Skeletal muscle satellite cell (primary cell): ENCODE measurements around the gene TRPV2.
"Not testable (repeated sequence)": the region's sequence is repeated elsewhere in the genome, so short reads cannot be mapped to it uniquely, and the experiment has no call there.

Experiments used
- H3K27me3 ChIP-seq: 2 replicates; pipeline ENCODE4 v1.7.0; 2013; ENCODE audit warnings: low read length; ENCODE audit not compliant: control insufficient read depth, insufficient read depth
- H3K36me3 ChIP-seq: 2 replicates; pipeline ENCODE4 v1.7.0; 2013; ENCODE audit warnings: mild to moderate bottlenecking, control low read depth, low read length; ENCODE audit not compliant: insufficient read depth
- H3K4me1 ChIP-seq: 2 replicates; pipeline ENCODE4 v1.7.0; 2013; ENCODE audit warnings: low read length; ENCODE audit not compliant: control insufficient read depth, insufficient read depth
- H3K4me2 ChIP-seq: 2 replicates; pipeline ENCODE4 v1.7.0; 2013; ENCODE audit warnings: mild to moderate bottlenecking, low read length
- H3K4me3 ChIP-seq: 2 replicates; pipeline ENCODE4 v1.7.0; 2013; ENCODE audit warnings: low read length
- H3K9ac ChIP-seq: 2 replicates; pipeline ENCODE4 v1.7.0; 2013; ENCODE audit warnings: mild to moderate bottlenecking, low read depth, low read length, moderate library complexity
- H3K9me3 ChIP-seq: replicated peaks from 2 replicates; pipeline ENCODE4 v1.7.0; 2013; ENCODE audit warnings: mild to moderate bottlenecking, control low read depth, low read length

TRPV2 gene

DNA sequence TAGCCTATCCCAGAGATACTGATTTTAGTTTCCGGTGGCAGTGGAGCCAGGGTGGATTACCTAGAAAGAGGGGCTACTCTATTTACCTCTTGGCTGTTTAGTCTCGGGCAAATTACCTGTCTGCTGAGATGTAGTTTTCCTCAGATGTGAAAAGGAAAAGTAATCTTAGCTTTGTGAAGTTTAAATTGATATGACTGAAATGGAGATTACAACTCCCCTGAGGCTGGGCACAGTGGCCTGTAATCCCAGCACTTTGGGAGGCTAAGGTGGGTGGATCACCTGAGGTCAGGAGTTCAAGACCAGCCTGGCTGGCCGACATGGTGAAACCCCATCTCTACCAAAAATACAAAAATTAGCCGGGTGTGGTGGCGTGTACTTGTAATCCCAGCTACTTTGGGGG lies 25.0 kb downstream of the TRPV2 start:
- H3K4me2 ChIP-seq = peak overlapping the region; percentile 89
- peaks cover 56% of the 10 kb centered on the region for H3K36me3 ChIP-seq
- peak overlapping the region; percentile 96 for H3K9ac ChIP-seq
- H3K4me1 ChIP-seq = peaks cover 37% of the 10 kb centered on the region
- H3K9me3 ChIP-seq, H3K27me3 ChIP-seq: not testable (repeated sequence)
- H3K4me3 ChIP-seq = peak overlapping the region; percentile 73

DNA sequence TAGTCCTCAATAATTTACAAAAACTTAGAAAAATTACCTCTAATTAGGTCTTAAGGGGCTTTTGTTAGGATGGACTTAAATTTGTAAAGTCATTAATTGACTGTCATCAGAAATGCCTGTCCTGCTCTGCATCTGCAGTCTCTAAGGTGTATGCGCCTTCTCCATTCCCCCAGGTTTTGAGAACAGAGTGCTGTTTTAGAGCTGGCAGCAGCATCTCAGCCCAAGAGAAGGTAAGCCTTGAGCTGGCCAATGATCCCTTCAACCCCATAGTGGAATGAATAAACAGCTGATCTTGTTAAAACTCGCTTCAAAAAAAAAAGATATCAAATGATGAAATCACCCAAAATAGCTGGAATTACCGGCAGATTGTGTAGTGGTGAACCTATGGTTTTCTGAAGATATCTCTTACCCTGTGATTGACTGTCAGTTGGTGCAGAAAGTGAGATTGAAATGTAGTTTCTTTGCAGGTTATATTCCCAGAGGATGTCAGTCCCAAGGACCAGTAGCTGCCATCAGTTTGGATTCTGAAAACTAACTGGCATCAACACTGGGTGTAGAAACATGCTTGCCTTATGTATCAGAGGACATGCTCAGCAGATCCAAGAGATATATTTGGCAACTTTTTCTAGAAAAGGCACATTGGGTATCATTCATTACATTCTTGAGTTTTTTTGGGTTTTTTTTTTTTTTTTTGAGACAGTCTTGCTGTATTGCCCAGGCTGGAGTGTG lies 25.7 kb downstream of the TRPV2 start:
- H3K9me3 ChIP-seq = no peaks in the 10 kb centered on the region
- peak overlapping the region; percentile 73 for H3K4me3 ChIP-seq
- peak overlapping the region; percentile 89 for H3K4me2 ChIP-seq
- peak overlapping the region; percentile 96 for H3K9ac ChIP-seq
- peaks cover 37% of the 10 kb centered on the region for H3K4me1 ChIP-seq
- peaks cover 61% of the 10 kb centered on the region for H3K36me3 ChIP-seq
- no peaks in the 10 kb centered on the region for H3K27me3 ChIP-seq

- peak overlapping the region; percentile 73 for H3K4me3 ChIP-seq
- H3K4me2 ChIP-seq = peak overlapping the region; percentile 89
- peaks cover 37% of the 10 kb centered on the region for H3K4me1 ChIP-seq
- H3K9ac ChIP-seq = peak overlapping the region; percentile 32
- H3K9me3 ChIP-seq = no peaks in the 10 kb centered on the region
- no peaks in the 10 kb centered on the region for H3K27me3 ChIP-seq
- H3K36me3 ChIP-seq = peaks cover 63% of the 10 kb centered on the region
Measured at GRCh38 chr17:16442141-16442540, 26.8 kb downstream of the TRPV2 start.

DNA sequence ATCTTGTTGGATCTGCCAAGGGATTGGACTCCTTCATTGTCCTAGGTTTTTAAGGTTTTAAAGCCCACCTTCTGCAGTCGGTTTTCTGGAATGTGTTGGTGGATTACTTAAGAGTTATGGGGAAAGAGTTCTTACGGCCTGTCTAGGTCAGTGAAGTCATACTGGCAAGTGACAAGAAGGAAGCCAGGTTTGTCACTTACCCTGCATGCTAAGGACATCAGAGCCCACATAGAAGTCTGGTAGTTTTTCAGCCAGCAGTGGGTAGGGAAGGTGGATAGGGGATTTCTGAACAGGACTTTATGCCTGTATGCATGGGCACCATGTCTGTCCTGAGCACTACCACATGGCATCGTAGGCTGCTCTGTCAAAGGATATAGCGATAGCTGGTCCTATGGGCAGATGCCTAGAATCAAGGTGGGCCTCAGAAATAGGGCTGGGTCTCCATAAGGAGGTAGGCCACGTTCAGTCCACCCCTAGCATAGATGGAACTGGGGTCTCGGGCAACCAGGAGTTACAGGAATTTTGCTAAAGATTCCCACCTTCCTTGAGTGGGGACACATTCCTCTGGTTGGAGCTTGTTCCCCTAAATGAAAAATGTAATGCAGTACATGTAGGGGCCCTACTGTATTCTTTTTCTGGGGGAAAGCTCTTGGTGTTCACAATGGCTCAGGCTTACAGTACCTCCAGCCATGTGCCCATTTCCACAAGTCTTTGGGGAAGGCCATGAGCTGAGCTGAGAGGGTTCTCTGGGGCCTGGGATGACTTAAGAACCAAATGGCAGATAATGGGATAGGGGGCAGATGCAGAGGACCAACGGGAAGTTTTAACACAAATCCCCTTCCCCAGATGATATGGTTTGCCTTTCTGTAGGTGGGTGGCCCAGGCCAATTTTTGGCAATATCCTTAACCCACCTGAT lies 27.5 kb downstream of the TRPV2 start:
- H3K9me3 ChIP-seq = no peaks in the 10 kb centered on the region
- peaks cover 37% of the 10 kb centered on the region for H3K4me1 ChIP-seq
- H3K4me2 ChIP-seq = peak overlapping the region; percentile 89
- H3K4me3 ChIP-seq = no peak overlapping the region
- no peaks in the 10 kb centered on the region for H3K27me3 ChIP-seq
- H3K9ac ChIP-seq = peak overlapping the region; percentile 32
- H3K36me3 ChIP-seq = peaks cover 63% of the 10 kb centered on the region

- Histone ChIP-seq H3K4me2 (peak overlapping the region; percentile 89), H3K27me3 (no peaks in the 10 kb centered on the region), H3K36me3 (peaks cover 71% of the 10 kb centered on the region), H3K4me1 (peaks cover 31% of the 10 kb centered on the region), H3K9ac (no peak overlapping the region), H3K4me3 (no peak overlapping the region), H3K9me3 (no peaks in the 10 kb centered on the region)
Measured at GRCh38 chr17:16443511-16444257, 28.3 kb downstream of the TRPV2 start.

- H3K4me3 ChIP-seq = no peak overlapping the region
- no peaks in the 10 kb centered on the region for H3K27me3 ChIP-seq
- H3K36me3 ChIP-seq = peaks cover 72% of the 10 kb centered on the region
- no peak overlapping the region for H3K4me2 ChIP-seq
- no peak overlapping the region for H3K9ac ChIP-seq
- H3K9me3 ChIP-seq = no peaks in the 10 kb centered on the region
- peaks cover 31% of the 10 kb centered on the region for H3K4me1 ChIP-seq
Measured at GRCh38 chr17:16444258-16444886, 29.0 kb downstream of the TRPV2 start.

GRCh38 chr17:16446338-16446983 lies 31.1 kb downstream of the TRPV2 start:
- Histone ChIP-seq H3K4me1 (peaks cover 16% of the 10 kb centered on the region), H3K27me3 (no peaks in the 10 kb centered on the region), H3K4me3 (no peak overlapping the region), H3K9ac (no peak overlapping the region), H3K9me3 (no peaks in the 10 kb centered on the region), H3K4me2 (no peak overlapping the region), H3K36me3 (peaks cover 52% of the 10 kb centered on the region)

GRCh38 chr17:16447676-16448075 lies 32.3 kb downstream of the TRPV2 start:
- H3K27me3 ChIP-seq = no peaks in the 10 kb centered on the region
- H3K4me3 ChIP-seq = no peak overlapping the region
- H3K9ac ChIP-seq = no peak overlapping the region
- H3K36me3 ChIP-seq = peaks cover 40% of the 10 kb centered on the region
- H3K9me3 ChIP-seq = no peaks in the 10 kb centered on the region
- H3K4me1 ChIP-seq = peaks cover 5% of the 10 kb centered on the region
- no peak overlapping the region for H3K4me2 ChIP-seq

DNA sequence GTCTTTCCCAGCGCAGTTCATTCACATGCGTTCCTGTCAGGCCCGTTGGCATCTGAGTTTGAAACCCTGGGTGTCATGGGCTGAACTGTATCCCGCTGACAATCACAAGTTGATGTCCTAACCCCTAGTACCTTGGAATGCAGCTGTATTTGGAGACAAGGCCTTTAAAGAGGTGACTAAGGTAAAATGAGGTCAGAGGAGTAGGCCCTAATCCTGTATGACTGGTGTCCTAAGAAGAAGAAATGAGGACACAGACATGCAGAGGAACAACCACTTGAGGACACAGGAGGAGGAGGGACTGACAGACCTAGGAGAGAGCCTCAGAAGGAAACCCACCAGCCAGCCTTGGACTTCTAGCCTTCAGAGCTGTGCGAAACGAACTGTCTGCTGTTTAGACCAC lies 33.1 kb downstream of the TRPV2 start:
- H3K4me1 ChIP-seq = peaks cover 2% of the 10 kb centered on the region

DNA sequence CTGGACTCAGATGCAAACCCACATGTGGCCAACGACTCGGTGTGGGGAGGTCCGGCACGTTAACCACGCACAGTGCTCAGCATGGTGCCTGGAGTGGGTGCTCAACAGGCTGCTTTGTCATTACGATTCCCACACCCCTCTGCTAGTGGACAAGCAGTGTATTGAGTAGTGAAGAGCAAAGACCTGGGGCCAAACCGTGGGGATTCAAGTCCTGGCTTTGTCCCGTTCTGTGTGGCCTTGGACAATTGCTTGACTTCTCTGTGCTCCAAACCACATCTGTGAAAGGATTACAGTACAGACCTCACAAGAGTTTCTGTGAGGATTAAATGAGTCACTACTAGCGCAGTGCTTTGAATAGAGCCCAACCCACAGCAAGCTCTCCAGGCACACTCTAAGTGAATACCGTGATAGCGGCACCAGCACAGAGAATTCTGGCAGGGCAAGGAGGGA lies 33.8 kb downstream of the TRPV2 start:
- H3K36me3 ChIP-seq = peaks cover 25% of the 10 kb centered on the region
- H3K9me3 ChIP-seq = no peaks in the 10 kb centered on the region
- peaks cover 3% of the 10 kb centered on the region for H3K4me1 ChIP-seq

More for the DNA sequence above, 33.1 kb downstream of the TRPV2 start:
- Histone ChIP-seq H3K9ac (no peak overlapping the region), H3K4me2 (no peak overlapping the region), H3K9me3 (no peaks in the 10 kb centered on the region), H3K27me3 (no peaks in the 10 kb centered on the region), H3K4me3 (no peak overlapping the region), H3K36me3 (peaks cover 31% of the 10 kb centered on the region)

More for the DNA sequence above, 33.8 kb downstream of the TRPV2 start:
- Histone ChIP-seq H3K9ac (no peak overlapping the region), H3K4me2 (no peak overlapping the region), H3K4me3 (no peak overlapping the region), H3K27me3 (no peaks in the 10 kb centered on the region)
